ENCODE measurements around the gene AKT2.
A peak's percentile ranks its signal among the peaks of the same experiment; 100 is the strongest.

- peak; percentile 7 for TF ChIP-seq CTCF (IDR thresholded peaks at IDR 0.05)
- no peak for TF ChIP-seq EZH2 (IDR thresholded peaks at IDR 0.05)
- TF ChIP-seq EZH2phosphoT487 (IDR thresholded peaks at IDR 0.05), result no peak
These were observed 27.4 kb upstream of the AKT2 start for GRCh38 chr19:40312533-40312932.
